GM21381 (cell line): Measurements from ENCODE around the gene HES6.
"Not testable (repeated sequence)": the region's sequence is repeated elsewhere in the genome, so short reads cannot be mapped to it uniquely, and the experiment has no call there.

Experiments
- ATAC-seq: cut with Tn5 transposase; IDR thresholded peaks from one replicate; pipeline ENCODE4 v1.9.1; 2021; ENCODE audit warnings: mild to moderate bottlenecking, moderate library complexity; ENCODE audit not compliant: unreplicated experiment

HES6 gene

GRCh38 chr2:238274152-238274865 is 34.5 kb upstream of the HES6 start:
- no peak for ATAC-seq

GRCh38 chr2:238273433-238273832 is 33.6 kb upstream of the HES6 start:
- not testable (repeated sequence) for ATAC-seq

DNA sequence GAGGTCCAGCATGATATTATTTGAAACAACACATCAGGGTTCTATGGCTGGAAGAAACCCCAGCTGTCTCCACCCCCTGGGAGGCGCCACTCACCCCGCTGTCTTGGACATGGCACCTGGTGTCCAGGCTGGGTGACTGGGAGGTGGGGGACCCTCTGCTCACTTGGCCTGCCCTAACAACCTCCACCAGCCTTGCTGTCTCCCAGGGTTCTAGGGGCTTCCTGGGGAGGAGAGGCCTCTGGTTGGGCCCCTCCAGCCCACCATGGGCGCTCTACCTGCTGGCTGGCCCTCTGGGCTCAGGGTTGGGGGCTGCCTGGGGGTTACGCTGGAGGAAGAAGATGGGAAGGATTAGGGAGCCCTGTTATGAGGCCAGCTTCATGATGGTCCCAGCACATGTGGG is 32.3 kb upstream of the HES6 start:
- ATAC-seq: no peak

DNA sequence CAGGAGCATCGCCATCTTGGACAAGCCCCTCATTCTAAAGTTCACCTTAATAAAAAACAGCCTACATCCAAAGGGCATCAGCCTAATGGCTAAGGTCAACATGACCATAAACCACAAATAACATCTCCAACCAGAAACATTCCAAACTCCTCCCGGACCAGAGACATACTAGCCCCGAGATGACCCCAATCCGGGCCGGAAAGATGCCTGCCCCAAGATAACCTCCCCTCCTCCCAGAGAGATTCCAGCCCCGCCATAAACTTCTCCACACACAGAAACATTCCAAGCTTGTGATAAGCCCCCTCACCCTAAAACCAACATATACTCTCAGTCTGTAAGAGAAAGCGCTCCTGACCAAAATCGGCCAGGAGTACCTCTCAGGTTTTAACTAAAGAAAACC is 31.8 kb upstream of the HES6 start:
- ATAC-seq: not testable (repeated sequence)

DNA sequence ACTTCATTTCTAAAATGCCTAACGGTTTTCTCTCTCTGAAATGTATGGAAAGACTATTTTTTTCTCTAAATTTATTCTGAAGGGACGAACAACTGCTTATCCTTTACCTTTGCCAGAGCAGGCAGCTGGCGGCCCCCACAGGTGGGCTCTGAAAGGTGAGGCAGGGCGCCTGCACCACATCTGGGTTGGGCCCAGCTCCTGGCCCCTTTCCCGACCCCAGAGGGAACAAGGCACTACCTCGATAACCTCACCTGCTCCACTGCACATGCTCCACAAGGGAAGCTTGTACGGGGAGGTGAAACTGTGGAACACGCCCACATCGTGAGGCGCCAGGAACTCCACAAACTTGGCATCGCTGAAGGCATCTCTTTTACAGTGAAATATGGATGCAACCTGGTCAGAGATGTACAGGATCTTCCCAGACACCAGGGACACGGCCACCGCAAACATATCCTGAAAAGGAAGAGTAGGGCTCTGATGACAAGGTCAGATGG is 31.3 kb upstream of the HES6 start:
- ATAC-seq: no peak

GRCh38 chr2:238270606-238271005 is 30.8 kb upstream of the HES6 start:
- no peak for ATAC-seq

DNA sequence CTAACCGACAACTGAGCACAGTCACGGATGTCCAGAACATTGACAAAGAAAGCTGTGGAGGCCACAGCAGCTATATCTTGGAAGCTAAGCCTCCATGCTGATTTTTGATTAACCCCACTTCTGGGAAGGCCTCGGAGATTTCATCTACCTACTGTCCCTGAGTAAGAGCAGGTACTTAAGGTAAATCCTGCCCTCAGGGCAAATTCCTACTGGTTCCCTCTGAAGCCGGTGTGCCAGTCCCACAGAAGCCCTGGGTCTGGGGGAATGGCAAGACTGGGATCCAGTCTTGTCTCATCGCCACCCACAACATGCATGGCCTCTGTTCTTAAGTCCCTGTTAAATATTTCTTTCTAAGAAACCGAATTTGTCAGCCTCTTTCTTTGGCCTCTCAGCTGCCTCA is 29.9 kb upstream of the HES6 start:
- no peak for ATAC-seq

DNA sequence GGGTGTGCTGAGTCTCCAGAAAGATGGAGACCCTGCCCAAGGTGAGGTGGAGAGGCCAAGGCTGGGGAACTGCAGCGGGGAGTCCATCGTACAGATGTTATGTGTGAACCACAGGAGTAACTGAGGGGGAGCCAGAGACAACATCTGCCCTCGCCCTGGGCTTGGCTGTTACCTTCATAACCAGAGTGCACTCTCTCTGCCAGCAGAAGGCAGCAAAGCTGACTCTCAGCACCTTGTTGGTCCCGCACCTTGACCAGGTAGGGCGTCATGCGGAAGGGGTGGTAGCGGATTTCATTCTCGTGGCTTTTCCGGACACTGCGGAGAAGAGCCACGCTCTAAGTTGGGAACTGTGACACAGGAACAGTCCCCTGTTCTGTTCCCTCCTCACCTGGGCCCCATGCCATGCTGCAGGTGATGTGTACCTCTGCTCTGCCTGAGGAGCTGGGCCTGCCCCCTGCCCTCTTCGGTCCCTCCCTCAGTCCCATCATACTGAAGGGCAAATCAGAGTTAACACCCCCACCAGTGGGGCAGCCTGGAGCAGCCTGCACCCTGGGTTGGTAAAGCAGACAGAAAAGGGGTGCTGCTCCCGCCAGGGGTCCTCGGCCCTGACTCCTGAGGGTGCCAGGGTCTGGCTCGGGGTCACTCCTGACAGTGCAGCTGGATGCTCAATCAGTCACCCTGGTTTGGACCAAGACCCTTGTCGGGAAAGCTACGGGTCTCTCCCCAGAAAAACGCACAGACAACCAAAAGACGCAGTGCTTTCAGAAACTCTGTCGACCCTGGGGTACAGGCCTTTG is 28.2 kb upstream of the HES6 start:
- no peak for ATAC-seq

GRCh38 chr2:238267341-238267710 is 27.5 kb upstream of the HES6 start:
- ATAC-seq: no peak

- ATAC-seq: no peak
Observed at GRCh38 chr2:238265605-238266004, 25.8 kb upstream of the HES6 start.

GRCh38 chr2:238264072-238264460 is 24.2 kb upstream of the HES6 start:
- no peak for ATAC-seq

DNA sequence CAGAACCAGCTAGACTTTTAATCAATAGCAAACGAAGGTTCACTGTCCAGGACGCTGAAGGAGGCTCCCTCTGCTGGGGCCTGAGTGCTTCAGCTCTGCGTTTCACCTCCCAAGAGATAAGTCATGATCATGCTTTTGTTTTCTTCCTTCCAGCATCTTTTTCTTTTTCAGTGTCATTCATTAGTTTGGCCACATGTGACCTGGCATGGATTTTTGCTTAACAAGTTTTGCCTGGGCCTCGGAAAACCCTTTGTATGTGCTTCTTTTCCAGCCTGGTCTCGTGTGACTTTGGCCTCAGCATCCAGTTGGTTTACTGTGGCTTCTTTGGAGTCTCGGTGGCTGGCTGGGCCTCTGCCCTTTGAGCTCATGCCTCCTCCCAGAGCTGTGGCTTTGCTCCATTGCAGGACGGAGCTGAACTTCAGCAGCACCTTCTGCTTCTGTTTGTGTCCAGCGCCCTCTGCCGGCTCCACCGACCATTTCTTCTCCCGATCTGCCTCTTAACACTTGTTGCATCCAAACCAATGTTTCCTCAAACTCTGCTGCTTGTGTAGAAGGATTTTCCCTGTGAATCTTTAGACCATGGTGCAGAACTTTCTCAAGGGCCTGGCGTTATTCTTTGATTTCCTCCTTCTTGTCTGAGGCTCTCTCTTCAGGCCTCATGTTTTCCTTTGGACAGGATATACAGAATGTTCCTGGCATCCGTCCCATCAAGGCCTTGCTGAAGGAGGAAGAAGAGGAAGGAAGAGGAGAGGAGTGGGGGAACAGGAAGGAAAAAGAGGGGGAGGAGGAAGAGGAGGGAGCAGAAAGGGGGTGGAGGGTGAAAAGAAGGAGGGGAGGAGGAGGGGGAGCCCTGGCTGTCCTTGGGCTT is 23.6 kb upstream of the HES6 start:
- no peak for ATAC-seq

DNA sequence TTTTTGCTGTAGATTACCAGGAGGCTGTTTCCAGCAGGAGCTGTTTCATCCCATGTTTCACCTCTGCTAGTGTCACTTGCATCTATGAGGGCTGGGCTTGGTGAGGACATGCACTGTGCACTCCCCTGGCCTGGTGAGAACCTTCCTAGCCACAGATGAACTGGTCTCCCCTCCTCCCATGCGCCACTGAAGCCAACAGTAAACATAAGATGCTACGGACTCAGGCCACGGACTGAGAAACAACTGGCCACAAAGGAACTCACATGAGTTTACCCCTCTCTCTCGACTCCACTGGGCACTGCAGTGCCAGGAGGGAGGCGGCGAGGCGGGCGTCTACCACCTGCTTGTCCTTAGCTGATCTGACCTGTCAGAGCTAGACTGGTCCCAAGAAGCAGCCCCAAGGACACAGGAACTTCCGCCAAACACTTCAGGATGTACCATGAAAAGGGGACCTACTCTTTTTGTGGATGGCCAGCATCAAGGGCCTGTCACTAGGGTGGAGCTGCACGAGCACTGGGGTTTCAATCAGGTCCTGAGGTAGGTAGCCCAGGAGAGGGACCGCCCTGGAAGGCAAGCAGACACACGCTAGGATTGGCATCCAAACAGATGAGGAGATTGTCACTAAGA is 22.8 kb upstream of the HES6 start:
- ATAC-seq: no peak

DNA sequence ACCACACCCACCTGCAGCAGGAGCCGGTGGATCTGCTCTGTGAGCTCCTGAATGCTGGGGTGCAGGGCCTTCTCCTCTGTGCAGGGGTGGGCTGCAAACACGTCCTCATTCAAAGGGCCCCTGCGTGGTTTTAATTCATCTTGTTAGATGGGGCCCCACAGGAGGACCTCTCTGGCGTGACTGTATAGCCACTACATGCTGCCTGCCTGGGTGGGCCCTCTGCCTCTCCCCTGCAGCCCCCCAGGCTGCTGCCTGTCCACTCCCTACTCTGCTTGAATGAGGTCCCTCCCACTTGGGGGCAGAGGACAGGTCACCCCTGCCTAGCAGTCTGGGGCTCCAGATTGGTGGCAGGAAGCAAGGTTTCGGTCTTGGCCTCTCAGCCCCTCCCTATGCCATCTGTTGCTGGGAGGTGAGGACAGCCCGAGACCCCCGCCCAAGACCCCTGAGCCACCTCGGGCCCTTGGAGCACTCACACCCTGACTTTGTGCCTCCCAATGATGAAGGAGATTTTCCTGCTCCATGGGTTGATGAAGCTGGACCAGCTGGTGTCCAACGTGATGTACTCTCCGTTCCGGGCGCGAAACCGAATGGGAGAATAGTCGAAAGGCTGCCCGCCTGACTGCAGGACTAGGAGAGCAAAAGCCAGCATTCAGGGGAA is 22.0 kb upstream of the HES6 start:
- no peak for ATAC-seq

DNA sequence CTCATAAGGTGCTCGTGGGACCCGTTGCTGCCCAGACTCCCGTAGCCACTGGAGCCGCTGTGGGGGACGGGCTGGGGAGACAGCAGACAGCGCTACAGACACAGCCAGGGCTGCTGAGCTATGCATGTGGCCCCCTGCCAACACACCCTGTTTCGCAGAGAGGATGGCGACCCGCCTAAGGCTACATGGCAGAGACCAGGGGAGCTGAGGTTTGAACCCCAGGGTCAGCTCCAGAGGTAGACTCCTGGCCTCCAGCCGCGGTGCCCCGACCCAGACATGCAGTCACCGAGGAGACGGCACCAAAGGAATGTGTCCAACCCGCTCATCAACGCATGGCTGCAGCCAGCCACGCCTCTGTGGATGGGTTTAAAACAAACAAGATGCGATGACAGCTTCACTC is 21.0 kb upstream of the HES6 start:
- no peak for ATAC-seq

GRCh38 chr2:238259061-238260020 is 19.5 kb upstream of the HES6 start:
- no peak for ATAC-seq

DNA sequence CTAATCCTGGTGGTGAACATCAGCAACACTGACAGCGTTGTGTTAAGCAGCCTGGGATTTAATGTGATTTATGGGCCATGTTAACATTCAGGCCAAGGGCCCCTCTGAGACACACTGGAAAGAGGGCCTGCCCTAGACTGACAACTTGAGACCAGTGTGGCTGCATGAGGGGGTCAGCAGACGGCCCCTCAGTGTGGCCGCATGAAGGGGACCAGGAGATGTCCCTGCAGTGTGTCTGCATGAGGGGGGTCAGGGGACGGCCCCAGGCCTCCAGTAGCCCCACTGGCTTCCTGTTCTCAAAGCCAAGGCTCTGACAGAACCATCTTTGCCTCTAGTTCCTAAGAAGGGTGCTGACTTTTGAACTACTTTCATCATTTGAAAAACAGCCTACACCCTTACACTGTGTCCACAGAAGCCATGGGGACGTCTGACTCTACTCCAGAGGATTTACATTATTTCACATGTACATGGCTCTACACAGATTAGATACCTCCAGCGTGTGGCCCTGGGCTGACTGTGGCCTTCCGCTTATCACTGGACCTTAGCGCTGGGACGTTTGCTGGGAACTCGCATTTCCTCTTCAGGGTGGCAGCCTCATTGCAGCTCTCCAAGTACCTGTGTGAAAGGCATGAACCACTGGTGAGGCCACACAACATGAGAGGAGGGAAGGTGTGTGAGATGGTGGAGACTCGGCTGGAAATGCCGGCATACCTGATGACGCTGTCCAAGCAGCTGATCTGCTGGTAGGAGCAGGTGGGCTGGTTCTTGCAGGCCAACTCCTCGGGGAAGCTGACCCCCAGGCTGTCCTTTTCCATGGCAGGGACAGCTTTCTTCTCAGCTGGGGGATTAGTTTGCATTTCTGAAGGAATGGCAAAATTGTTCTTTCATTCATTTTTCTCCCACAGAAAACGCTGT is 18.2 kb upstream of the HES6 start:
- no peak for ATAC-seq

DNA sequence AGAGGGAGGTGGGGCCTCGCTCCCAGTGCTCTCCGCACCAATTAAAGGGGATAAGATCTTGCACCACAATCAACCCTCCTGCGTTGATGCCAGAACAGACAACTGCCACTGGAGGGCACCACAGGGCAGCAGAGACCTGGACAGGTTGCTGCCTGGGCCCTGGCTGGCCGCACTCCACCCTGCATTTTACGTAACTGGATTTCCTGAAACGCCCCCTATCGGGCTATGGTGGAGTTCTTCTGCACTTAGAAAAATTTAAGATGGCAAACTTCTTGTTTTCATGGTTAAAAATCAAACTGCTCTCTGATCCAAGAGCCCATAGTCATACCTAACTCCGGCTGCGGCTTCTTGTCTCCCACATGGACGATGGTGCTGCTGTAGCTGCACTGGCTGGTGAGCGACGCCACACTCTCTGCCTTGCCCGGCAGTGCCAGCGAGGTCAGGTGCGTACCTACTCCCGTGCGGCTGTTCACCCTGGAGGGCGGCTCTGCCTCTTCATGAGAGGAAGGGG is 16.8 kb upstream of the HES6 start:
- ATAC-seq: no peak
